ENCODE data around the gene DEFB126.

DNA sequence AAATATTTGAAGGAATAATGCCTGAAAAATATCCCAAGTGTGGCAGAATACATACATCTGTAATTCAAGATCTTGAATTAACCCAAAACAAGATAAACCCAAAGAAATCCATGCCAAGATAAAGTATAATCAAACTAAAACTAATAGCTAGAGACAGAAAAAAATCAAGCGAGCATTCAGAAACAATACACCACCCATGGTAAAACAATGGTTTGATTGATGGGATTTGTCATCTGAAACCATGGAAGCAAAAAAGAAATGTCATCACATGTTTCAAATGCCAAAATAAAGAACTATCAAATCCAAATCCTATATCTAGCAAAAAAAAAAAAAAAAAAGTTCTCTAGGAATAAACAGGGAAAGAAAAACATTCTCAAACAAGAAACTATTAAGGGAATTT is 9.7 kb downstream of the DEFB126 start:
- TF ChIP-seq, protein P1, sequence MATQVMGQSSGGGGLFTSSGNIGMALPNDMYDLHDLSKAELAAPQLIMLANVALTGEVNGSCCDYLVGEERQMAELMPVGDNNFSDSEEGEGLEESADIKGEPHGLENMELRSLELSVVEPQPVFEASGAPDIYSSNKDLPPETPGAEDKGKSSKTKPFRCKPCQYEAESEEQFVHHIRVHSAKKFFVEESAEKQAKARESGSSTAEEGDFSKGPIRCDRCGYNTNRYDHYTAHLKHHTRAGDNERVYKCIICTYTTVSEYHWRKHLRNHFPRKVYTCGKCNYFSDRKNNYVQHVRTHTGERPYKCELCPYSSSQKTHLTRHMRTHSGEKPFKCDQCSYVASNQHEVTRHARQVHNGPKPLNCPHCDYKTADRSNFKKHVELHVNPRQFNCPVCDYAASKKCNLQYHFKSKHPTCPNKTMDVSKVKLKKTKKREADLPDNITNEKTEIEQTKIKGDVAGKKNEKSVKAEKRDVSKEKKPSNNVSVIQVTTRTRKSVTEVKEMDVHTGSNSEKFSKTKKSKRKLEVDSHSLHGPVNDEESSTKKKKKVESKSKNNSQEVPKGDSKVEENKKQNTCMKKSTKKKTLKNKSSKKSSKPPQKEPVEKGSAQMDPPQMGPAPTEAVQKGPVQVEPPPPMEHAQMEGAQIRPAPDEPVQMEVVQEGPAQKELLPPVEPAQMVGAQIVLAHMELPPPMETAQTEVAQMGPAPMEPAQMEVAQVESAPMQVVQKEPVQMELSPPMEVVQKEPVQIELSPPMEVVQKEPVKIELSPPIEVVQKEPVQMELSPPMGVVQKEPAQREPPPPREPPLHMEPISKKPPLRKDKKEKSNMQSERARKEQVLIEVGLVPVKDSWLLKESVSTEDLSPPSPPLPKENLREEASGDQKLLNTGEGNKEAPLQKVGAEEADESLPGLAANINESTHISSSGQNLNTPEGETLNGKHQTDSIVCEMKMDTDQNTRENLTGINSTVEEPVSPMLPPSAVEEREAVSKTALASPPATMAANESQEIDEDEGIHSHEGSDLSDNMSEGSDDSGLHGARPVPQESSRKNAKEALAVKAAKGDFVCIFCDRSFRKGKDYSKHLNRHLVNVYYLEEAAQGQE (IDR thresholded peaks at IDR 0.05; ENCODE audit: low read depth) = no peak
- no peak for TF ChIP-seq TAF1 (IDR thresholded peaks at IDR 0.05; ENCODE audit: low read depth)
- TF ChIP-seq, protein P2, sequence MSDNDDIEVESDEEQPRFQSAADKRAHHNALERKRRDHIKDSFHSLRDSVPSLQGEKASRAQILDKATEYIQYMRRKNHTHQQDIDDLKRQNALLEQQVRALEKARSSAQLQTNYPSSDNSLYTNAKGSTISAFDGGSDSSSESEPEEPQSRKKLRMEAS (IDR thresholded peaks at IDR 0.05) = no peak
- no peak for TF ChIP-seq EP300 (IDR thresholded peaks at IDR 0.05; ENCODE audit: borderline replicate concordance)
- no peak for TF ChIP-seq YY1 (IDR thresholded peaks at IDR 0.05; ENCODE audit: low read depth)
- no peak for TF ChIP-seq TCF12 (IDR thresholded peaks at IDR 0.05; ENCODE audit: low read depth)
- TF ChIP-seq, protein P3, sequence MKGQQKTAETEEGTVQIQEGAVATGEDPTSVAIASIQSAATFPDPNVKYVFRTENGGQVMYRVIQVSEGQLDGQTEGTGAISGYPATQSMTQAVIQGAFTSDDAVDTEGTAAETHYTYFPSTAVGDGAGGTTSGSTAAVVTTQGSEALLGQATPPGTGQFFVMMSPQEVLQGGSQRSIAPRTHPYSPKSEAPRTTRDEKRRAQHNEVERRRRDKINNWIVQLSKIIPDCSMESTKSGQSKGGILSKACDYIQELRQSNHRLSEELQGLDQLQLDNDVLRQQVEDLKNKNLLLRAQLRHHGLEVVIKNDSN (IDR thresholded peaks at IDR 0.05) = no peak
- TF ChIP-seq EGR1 (IDR thresholded peaks at IDR 0.05) = no peak
- TF ChIP-seq FOXM1 (IDR thresholded peaks at IDR 0.05; ENCODE audit: borderline replicate concordance, low read depth) = no peak
- no peak for TF ChIP-seq ZBTB7A (IDR thresholded peaks at IDR 0.05; ENCODE audit: low read depth)
- TF ChIP-seq CEBPB (IDR thresholded peaks at IDR 0.05) = no peak
- no peak for TF ChIP-seq NFIC (IDR thresholded peaks at IDR 0.05)

Measured in Ishikawa (cell line).